GM19438 (cell line): Measurements from ENCODE around the gene TFDP1.
"Not testable (repeated sequence)": the region's sequence is repeated elsewhere in the genome, so short reads cannot be mapped to it uniquely, and the experiment has no call there.

ENCODE experiments used
- ATAC-seq: cut with Tn5 transposase; IDR thresholded peaks from one replicate; pipeline ENCODE4 v1.9.1; 2021; ENCODE audit warnings: low read depth; ENCODE audit not compliant: unreplicated experiment

The TFDP1 gene

DNA sequence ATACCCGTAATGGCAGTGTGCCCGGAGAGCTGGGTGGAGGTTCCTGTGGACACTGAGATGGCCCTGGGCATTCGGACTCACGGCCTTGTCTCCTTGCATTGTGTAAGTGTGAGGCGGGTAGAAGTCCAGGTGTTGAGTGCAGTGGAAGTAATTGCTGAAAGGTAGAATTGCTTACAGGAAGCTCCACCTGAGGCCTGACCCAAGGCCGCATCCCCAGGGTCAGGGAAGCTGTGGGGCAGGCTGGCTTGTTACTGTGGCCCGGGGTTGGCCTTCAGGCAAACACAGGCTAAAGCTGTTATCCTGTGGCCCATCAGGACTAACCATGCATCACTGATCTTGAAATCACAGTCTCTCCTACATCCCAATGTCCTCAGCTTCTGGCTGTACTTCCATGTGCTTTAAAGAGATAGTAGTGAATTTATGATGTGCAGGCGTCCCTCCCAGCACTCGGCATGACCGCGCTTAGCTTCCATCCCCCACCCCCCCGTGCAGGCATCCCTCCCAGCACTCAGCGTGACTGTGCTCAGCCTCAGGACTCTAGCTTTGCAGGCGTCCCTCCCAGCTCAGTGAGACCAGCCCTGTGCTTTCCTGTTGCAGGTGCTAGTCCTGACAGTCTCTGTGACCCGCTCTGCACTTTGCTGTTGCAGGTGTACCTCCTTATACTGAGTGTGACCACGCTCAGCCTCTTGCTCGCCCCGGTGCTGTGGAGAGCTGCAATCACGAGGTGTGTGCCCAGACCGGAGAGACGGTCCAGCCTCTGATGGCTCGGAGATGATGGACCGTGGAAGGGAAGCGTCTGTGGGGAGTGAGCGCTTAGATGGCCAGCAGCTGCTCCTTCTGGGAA, 35.6 kb upstream of the TFDP1 start:
- ATAC-seq, result no peak

DNA sequence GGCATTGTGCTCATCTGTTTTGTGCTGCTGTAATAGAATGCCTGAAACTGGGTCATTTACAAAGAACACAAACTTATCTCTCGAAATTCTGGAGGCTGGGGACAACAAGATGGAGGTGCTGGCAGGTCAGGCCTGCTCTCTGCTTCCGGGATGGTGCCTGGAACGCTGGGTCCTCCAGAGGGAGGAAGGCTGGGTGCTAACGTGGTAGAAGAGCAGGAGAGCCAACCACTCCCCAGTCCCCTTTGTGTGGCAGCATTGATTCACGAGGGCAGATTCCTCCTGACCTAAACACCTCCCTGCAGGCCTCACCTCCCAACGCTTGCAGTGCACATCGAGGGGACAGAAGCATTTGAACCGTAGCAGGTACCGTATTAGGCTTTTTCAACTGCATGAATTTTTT, 34.1 kb upstream of the TFDP1 start:
- no peak for ATAC-seq

GRCh38 chr13:113551081-113552000, 33.2 kb upstream of the TFDP1 start:
- no peak for ATAC-seq

GRCh38 chr13:113552079-113552478, 32.5 kb upstream of the TFDP1 start:
- ATAC-seq, result no peak

DNA sequence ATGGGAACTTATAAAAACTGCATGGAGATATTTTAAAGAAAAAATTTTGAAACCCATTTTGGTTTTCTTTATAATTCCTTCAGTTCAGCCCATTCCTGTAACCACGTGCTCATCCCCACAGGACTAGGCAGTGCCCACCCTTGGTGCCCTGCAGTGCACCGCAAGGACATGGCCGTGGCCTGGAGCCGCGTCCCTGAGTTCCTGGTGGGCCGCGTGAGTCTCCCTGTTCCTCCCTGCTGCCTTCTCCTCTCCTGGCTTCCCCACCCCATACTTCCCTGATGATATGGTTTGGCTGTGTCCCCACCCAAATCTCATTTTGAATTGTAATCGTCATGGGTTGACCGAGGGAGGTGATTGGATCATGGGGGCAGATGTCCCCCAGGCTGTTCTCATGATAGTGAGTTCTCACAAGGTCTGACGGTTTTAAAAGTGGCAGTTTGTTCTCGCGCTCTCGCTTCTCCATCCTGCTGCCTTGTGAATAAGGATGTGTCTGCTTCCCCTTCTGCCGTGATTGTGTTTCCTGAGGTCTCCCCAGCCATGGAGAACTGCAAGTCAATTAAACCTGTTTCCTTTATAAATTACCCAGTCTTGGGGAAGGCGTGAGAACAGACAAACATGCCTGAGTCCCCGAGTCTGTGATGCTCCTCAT, 31.6 kb upstream of the TFDP1 start:
- ATAC-seq, result no peak

- ATAC-seq, result no peak
Measured at GRCh38 chr13:113553511-113554332, 30.8 kb upstream of the TFDP1 start.

DNA sequence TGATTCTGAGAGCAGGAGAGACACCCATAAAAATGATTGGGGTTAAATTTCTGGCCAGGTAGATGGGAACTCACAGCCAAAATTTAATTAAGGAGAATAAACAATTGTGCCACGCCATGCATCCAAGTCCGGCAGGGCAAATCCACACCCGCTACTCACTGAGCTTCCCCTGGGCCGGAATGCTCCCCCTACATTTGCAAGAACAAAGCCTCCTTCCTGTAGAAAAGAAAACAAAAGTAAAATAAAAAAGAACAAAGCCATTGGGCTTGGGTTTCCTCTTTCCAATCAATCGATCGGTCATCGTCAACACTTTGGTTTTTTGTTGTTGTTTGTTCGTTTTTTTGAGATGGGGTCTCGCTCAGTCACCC, 30.2 kb upstream of the TFDP1 start:
- no peak for ATAC-seq

- no peak for ATAC-seq
Measured at GRCh38 chr13:113555141-113555540, 29.4 kb upstream of the TFDP1 start.

GRCh38 chr13:113557013-113557412, 27.5 kb upstream of the TFDP1 start:
- ATAC-seq, result no peak

DNA sequence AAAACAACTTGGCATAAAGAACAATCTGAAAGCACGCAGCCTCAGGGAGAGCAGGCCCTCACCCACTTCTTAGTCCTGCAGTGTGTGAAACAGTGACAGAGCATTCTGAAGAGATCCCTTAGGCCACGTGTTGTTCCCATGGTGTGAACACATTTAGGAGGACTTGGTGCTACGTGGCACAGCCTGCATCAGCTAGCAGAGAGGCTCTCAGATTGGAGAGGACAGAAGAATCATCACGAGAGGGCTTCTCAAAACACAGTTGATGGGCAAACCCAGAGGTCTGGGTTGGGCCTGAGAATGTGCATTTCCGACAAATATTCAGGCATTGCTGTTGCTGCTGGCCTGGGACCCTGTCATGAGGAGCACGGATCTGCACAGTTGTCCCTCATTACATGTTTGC, 26.1 kb upstream of the TFDP1 start:
- ATAC-seq, result no peak

GRCh38 chr13:113559061-113559460, 25.5 kb upstream of the TFDP1 start:
- no peak for ATAC-seq

DNA sequence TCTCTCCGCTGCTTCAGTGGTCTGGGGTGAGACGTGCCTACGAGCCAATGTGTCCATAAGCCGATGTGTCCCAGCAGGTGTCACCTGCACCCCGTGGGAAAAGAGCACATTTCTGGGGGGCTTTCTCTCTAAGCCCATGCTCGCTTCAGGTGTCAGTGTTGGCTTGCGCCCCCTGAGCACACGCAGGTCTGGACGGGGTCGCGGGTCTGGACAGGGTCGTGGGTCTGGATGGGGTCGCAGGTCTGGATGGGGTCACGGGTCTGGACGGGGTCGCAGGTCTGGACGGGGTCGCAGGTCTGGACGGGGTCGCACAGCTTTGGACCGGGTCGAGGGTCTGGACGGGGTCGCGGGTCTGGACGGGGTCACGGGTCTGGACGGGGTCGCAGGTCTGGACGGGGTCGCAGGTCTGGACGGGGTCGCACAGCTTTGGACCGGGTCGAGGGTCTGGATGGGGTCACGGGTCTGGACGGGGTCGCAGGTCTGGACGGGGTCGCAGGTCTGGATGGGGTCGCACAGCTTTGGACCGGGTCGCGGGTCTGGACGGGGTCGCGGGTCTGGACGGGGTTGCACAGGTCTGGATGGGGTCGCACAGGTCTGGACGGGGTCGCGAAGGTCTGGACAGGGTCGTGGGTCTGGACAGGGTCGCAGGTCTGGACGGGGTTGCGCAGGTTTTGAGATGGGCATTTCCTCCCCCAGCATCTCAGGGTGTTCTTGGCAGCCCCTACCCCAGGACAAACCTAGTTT, 24.5 kb upstream of the TFDP1 start:
- no peak for ATAC-seq

DNA sequence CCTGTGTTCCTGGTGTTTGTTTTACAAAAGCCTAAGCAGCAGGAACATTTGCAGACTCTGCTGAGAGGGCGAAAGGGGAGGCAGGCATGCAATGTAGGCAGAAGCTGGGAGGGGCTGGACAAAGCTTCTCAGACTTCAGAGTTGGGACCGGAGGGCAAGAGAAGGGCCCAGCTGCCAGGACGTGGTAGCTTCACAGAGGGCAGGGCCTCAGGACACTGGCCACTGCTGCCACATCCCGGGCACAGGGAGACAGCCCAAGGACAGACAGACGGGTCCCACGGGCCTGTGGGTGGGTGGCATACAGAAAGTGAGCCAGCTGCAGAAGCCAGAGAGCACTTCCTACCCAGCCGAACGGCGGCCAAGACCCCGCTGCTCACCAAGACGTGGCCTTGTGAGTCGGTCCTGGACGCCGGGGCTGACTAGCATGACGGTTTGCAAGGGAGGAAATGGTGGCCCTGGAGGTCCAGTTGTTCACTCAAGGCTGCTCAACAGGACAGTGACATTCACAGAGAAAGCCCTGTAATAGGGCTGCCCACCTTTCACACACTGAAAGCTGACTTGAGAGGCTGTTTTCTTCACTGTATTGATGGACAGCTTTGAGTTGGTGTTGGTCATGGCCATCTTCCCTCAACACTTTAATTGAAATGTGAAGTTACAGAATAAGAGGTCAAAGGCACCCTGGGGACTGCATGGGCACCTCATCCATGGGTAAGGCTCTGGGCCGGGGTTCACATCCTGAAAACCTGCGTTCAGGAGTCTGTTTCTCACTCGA, 23.7 kb upstream of the TFDP1 start:
- no peak for ATAC-seq

DNA sequence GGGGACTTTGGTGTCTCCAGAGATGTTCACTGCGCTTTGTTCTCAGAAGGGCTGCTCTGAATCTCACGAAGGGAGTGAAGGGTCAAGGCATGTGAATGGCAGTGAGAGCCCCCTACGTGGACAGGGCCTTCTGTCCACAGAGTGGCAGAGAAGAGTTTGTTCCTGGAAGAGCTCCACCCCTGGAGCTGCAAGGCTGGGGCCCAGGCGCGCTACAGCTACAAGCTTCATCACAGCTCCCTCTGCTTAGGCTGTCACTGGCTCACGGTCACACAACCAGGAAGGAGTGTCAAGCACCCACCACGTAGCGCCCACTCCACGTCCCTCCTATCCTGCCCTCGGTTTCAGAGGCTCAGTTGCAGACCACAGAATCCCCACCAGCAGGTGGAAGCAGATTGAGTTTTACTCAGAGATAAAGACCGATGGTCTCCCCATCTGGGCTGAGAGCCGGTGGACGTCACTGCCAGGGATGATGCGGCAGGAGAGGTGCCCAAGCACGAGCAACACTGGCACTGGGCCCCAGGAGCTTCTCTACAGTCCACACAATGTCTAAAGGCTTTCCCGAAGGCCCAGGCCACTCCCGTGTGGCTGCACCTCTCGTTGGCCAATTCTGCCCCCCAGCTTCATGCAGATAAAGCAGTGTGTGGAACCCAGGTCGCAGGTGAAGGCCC, 23.0 kb upstream of the TFDP1 start:
- no peak for ATAC-seq

DNA sequence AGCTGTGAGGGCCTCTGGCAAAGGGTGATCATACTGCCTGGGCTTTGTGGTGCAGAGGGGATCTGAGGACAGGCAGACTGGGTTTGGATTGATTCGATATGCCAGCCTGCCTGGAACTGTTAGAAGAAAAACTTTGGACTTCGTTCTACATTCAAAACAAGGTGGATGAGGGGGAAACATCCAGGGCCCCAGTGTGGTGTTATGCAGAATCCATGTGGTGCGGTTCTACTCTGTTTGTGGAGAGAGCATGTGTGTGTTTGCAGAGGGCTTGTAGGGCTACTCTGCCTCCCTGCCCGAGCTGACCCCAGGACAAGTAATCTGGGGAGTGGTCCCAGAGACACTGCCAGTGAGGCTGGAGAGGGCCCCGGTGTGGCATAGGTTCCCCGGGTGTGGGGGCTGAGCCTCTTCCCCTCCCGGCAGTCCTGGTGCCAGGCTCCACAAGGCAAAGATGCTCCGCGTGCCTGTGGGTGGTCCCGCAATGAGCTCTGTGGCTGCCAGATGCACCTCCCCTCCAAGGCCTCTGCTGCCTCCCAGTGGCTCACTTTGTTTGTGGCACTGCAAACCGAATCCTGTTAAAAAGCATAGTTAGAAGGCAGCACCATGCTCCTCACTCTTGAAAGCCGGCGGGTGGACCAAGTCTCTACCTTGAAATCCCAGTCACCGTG, 22.3 kb upstream of the TFDP1 start:
- ATAC-seq, result no peak

DNA sequence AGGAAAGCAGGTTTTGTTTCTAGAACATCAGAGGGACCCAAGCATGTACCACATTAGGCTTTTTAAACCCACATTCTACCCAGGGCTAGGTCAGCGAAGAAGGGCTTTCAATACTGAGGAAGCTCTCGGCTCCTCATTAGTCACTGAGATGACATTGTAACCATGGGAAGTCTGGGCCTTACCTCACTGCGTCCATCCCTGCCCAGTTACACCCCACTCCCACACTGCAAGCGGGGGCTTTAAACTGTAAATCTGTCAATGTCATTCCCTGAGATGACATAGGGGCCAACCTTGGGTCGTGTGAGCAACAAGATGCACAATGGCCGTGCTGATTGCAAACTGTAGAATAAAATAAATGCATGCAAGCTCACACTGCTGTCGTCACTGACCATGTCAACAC, 21.7 kb upstream of the TFDP1 start:
- ATAC-seq, result no peak

DNA sequence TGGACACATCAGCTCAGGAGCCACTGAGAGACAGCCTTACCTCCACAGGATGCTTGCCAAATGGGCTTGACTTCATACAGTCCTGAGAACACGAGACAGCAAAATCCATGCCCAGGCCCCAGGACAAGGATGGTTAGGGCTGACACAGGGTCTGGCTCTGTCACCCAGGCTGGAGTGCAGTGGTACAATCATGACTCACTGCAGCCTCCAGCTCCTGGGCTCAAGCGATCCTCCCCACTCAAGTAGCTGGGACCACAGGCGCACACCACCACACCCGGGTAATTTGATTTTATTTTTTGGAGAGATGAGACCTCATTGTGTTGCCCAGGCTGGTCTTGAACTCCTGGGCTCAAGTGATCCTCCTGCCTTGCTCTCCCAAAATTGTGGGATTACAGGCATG, 21.0 kb upstream of the TFDP1 start:
- not testable (repeated sequence) for ATAC-seq
